Erythroblast (primary cell): ENCODE measurements around the gene SMIM33.

ENCODE experiments used
- GATA1 ChIP-seq: IDR thresholded peaks from 2 replicates; pipeline ENCODE4 v1.6.1; 2011; ENCODE audit warnings: low read depth, mild to moderate bottlenecking, control low read depth, low read length, moderate library complexity
- POLR2A ChIP-seq: IDR thresholded peaks from 2 replicates; pipeline ENCODE4 v1.6.1; 2011; ENCODE audit warnings: mild to moderate bottlenecking, low read length

GRCh38 chr5:139481580-139482049, 10.8 kb downstream of the SMIM33 start:
- no peak for TF ChIP-seq POLR2A
- TF ChIP-seq GATA1: no peak
